HepG2 (cell line): ENCODE measurements around the gene TMED3. TPM values are rescaled to one million over a fixed set of nuclear protein-coding genes. Genes with fewer than 3 reads are reported as not detected.

Experiments
- ATAC-seq: fragments of 200-7000 bp; cut with Tn5 transposase; 3 replicates; pipeline ENCODE4 v1.9.1; 2020; ENCODE audit warnings: mild to moderate bottlenecking, moderate library complexity
- BruUV-seq: library from RNA; stranded (reverse); fragments of 400-500 nt; replicated peaks from 2 replicates; lab custom pipeline; 2021; lab: Mats Ljungman, UMichigan
- CTCF ChIA-PET: fragments of 300-600 bp; formaldehyde crosslinking; extraction: SDS; loops from one replicate; lab custom pipeline; 2021; ENCODE audit warnings: low total read pairs, inconsistent platforms, low intra/inter-chr PET ratio; lab: Yijun Ruan, JAX
- POLR2A ChIA-PET: fragments of 350-600 bp; sonication (Branson Sonifier 250); formaldehyde crosslinking; loops from one replicate; lab custom pipeline; 2020; ENCODE audit warnings: antibody characterized with exemption, inconsistent platforms; lab: Yijun Ruan, JAX
- DNase-seq: peaks from one replicate; pipeline ENCODE4 v3.0.0-alpha.2; 2015; ENCODE audit warnings: low spot score
- FAIRE-seq: peaks from 3 replicates; lab custom pipeline; 2011; peaks lifted over from hg19 to GRCh38; lab: Jason Lieb, UNC
- H2AFZ ChIP-seq: one replicate; pipeline ENCODE4 v1.6.1; 2011; ENCODE audit warnings: low read length, inconsistent platforms
- H3K27ac ChIP-seq: fragments of 300-600 bp; 3 replicates; pipeline ENCODE4 v1.8.0; 2011; ENCODE audit warnings: mixed run types, mild to moderate bottlenecking, mixed read lengths, low read length, inconsistent platforms; ENCODE audit not compliant: insufficient read depth; ENCODE audit errors: extremely low read length
- H3K27me3 ChIP-seq, 2 experiments: fragments of 200-600 bp in 1 of 2; 2 replicates in 1 of 2; 3 replicates in 1 of 2; pipeline versions ENCODE4 v1.6.0 to v1.8.0; 2011; ENCODE audit warnings: low read length in 2 of 2, mild to moderate bottlenecking in 2 of 2, moderate library complexity in 2 of 2, inconsistent platforms in 1 of 2; ENCODE audit not compliant: insufficient read depth in 2 of 2, control insufficient read depth in 1 of 2
- H3K36me3 ChIP-seq, 2 experiments: fragments of 200-600 bp in 1 of 2; replicated peaks in 1 of 2; 2 replicates in 1 of 2; 3 replicates in 1 of 2; pipeline versions ENCODE4 v1.5.1 to v1.8.0; 2011; ENCODE audit warnings: low read length in 2 of 2, inconsistent platforms in 1 of 2; ENCODE audit not compliant: insufficient read depth in 2 of 2, control insufficient read depth in 1 of 2
- H3K4me1 ChIP-seq: 2 replicates; pipeline ENCODE4 v1.5.1; 2012; ENCODE audit warnings: low read length, inconsistent platforms; ENCODE audit not compliant: insufficient read depth
- H3K4me2 ChIP-seq: 2 replicates; pipeline ENCODE4 v1.6.0; 2011; ENCODE audit warnings: low read depth, low read length, inconsistent platforms
- H3K4me3 ChIP-seq, 3 experiments: fragments of 200-600 bp in 1 of 3; sonication (generic), shearing (Covaris generic) in 1 of 3; replicated peaks in 1 of 3; 2 replicates each; pipeline ENCODE4 v1.5.1; 2011 to 2016; ENCODE audit warnings: low read length in 3 of 3, inconsistent platforms in 2 of 3, low read depth in 2 of 3, mild to moderate bottlenecking in 2 of 3, control low read depth in 1 of 3, mixed read lengths in 1 of 3; ENCODE audit not compliant: insufficient read depth in 1 of 3
- H3K79me2 ChIP-seq: one replicate; pipeline ENCODE4 v1.6.1; 2011; ENCODE audit warnings: low read length, inconsistent platforms; ENCODE audit not compliant: insufficient read depth
- H3K9ac ChIP-seq: 2 replicates; pipeline ENCODE4 v1.6.0; 2011; ENCODE audit warnings: mild to moderate bottlenecking, low read depth, low read length, inconsistent platforms; ENCODE audit not compliant: insufficient read depth
- H3K9me3 ChIP-seq: 2 replicates; pipeline ENCODE4 v1.5.1; 2012; ENCODE audit warnings: mild to moderate bottlenecking, low read length
- H4K20me1 ChIP-seq: 2 replicates; pipeline ENCODE4 v1.6.0; 2011; ENCODE audit warnings: inconsistent platforms, mild to moderate bottlenecking, low read length, moderate library complexity; ENCODE audit not compliant: insufficient read depth
- CBFB ChIP-seq: sonication (generic); formaldehyde crosslinking; IDR thresholded peaks from 2 replicates; pipeline ENCODE4 v1.4.0; 2020; ENCODE audit warnings: missing genetic modification reagents
- CC2D1A ChIP-seq: sonication (generic); formaldehyde crosslinking; IDR thresholded peaks from 2 replicates; pipeline ENCODE4 v1.8.1; 2023; ENCODE audit warnings: mild to moderate bottlenecking, missing genetic modification reagents
- CEBPB ChIP-seq: IDR thresholded peaks from 2 replicates; pipeline ENCODE4 v1.6.1; 2011; ENCODE audit warnings: low read depth, low read length, improper control_type of control experiment, borderline replicate concordance
- DPF2 ChIP-seq: sonication (generic); formaldehyde crosslinking; IDR thresholded peaks from 2 replicates; pipeline ENCODE4 v1.4.0; 2020; ENCODE audit warnings: mild to moderate bottlenecking, low read depth, missing genetic modification reagents, borderline replicate concordance
- FOXA1 ChIP-seq, 2 experiments: fragments of 450-650 bp in 1 of 2; sonication (generic) in 1 of 2; formaldehyde crosslinking in 1 of 2; IDR thresholded peaks; 2 replicates each; pipeline versions ENCODE4 v1.4.0 to v1.6.1; 2016 to 2020; ENCODE audit warnings: missing genetic modification reagents in 1 of 2
- FOXP1 ChIP-seq, 2 experiments: fragments of 450-650 bp in 1 of 2; IDR thresholded peaks; 2 replicates each; pipeline ENCODE4 v1.6.1; 2017 to 2018; ENCODE audit warnings: antibody characterized with exemption in 1 of 2
- HOXA3 ChIP-seq: sonication (generic); formaldehyde crosslinking; IDR thresholded peaks from 2 replicates; pipeline ENCODE4 v1.5.0; 2020; ENCODE audit warnings: missing genetic modification reagents
- MAZ ChIP-seq, 2 experiments: sonication (generic) in 1 of 2; formaldehyde crosslinking in 1 of 2; IDR thresholded peaks; 2 replicates each; pipeline versions ENCODE4 v1.5.0 to v1.6.1; 2012 to 2020; ENCODE audit warnings: low read depth in 2 of 2, mild to moderate bottlenecking in 2 of 2, borderline replicate concordance in 1 of 2, improper control_type of control experiment in 1 of 2, low read length in 1 of 2, missing genetic modification reagents in 1 of 2, moderate library complexity in 1 of 2
- MLLT10 ChIP-seq: sonication (generic); formaldehyde crosslinking; IDR thresholded peaks from 2 replicates; pipeline ENCODE4 v1.4.0; 2020; ENCODE audit warnings: missing genetic modification reagents
- NFIC ChIP-seq: IDR thresholded peaks from 2 replicates; pipeline ENCODE4 v1.6.1; 2012; ENCODE audit warnings: mild to moderate bottlenecking, low read length, inconsistent platforms
- RAD51 ChIP-seq: fragments of 450-650 bp; IDR thresholded peaks from 2 replicates; pipeline ENCODE4 v1.6.1; 2016; ENCODE audit warnings: borderline replicate concordance
- SIN3B ChIP-seq: fragments of 150-350 bp; IDR thresholded peaks from 2 replicates; pipeline ENCODE4 v1.6.1; 2014; ENCODE audit warnings: low read length
- TCF7L2 ChIP-seq: IDR thresholded peaks from 2 replicates; pipeline ENCODE4 v1.6.1; 2011; ENCODE audit warnings: mild to moderate bottlenecking, low read depth, low read length, moderate library complexity
- ZNF121 ChIP-seq: sonication (generic); formaldehyde crosslinking; IDR thresholded peaks from 2 replicates; pipeline ENCODE4 v1.5.0; 2020; ENCODE audit warnings: mild to moderate bottlenecking, missing genetic modification reagents
- ZNF773 ChIP-seq: sonication (generic); formaldehyde crosslinking; IDR thresholded peaks from 2 replicates; pipeline ENCODE4 v1.4.0; 2020; ENCODE audit warnings: missing genetic modification reagents, borderline replicate concordance
- ZSCAN9 ChIP-seq: IDR thresholded peaks from 2 replicates; pipeline ENCODE4 v1.6.1; 2016; ENCODE audit warnings: borderline replicate concordance
- WGBS: methylation state at CpG from one replicate; pipeline ENCODE4 v1.1.6; 2017; ENCODE audit warnings: low lambda C conversion rate; 5-methylcytosine and 5-hydroxymethylcytosine counted together
- in situ Hi-C: cut with HindIII; loops from 2 replicates; pipeline ENCODE4 v1.10.0; 2017; ENCODE audit warnings: low pct_unique_long_range_greater_than_20kb; ENCODE audit not compliant: extremely low pct_ligation_motif_present
- intact Hi-C: fragments of 100-400 bp; cut with micrococcal nuclease; formaldehyde crosslinking; loops from one replicate; pipeline ENCODE4 v1.10.0; 2022; ENCODE audit not compliant: unreplicated experiment
- polyA plus RNA-seq, 8 experiments: library from polyadenylated mRNA; depleted of rRNA in 3 of 8; stranded (reverse) in 7 of 8; unstranded in 1 of 8; fragments of >200 nt; fragmentation: Illumina TruSeq in 4 of 8; extraction: Trizol in 4 of 8; gene quantifications; 2 replicates each; pipeline versions ENCODE4 v1.2.1 to v1.2.3, GENCODE V29; 2011 to 2016; ENCODE audit warnings: low read depth in 4 of 8, missing spikeins in 1 of 8, mixed read lengths in 1 of 8; ENCODE audit not compliant: insufficient read depth in 1 of 8
- total RNA-seq, 5 experiments: library from RNA; depleted of rRNA; stranded (reverse); fragments of >200 nt; fragmentation: Illumina TruSeq; extraction: Trizol; gene quantifications; 2 replicates each; pipeline ENCODE4 v1.2.3, GENCODE V29; 2016; ENCODE audit warnings: low read depth in 1 of 5
- TF ChIP-seq, protein P1 (sequence below), 2 experiments: sonication (generic) in 1 of 2; formaldehyde crosslinking in 1 of 2; IDR thresholded peaks; 2 replicates each; pipeline versions ENCODE4 v1.4.0 to v1.6.1; 2016 to 2020; ENCODE audit warnings: borderline replicate concordance in 1 of 2, low read depth in 1 of 2, mild to moderate bottlenecking in 1 of 2, missing genetic modification reagents in 1 of 2

The TMED3 gene
- total and polyA plus RNA-seq, 2 of the 13 experiments (the other 11 are each of a cell fraction or from before 2014, with no cell fraction given), result 125 to 155 TPM

DNA sequence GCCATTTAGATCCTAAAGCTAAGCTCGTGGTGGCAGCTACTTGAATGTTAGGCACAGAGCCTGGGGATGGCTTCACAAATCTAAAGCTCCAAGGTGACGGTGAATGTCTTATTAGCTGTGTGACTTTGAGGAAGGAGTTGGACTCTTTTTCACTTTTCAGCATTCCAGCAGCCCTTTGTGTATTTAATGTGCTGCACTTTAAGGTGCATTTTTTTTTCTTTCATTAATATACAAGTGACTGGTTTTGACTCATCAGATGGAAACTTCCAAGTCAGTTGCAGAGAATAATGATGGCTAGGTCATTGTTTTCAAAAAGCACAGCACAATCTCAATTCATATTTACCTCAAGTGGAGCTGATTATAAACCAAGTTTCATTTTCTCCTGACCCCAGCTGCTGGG is 55.8 kb downstream of the TMED3 start:
- H3K9ac ChIP-seq, result no peak overlapping the region
- in situ Hi-C loops (no loop called here), intact Hi-C loops (no loop called here)
- H3K4me3 ChIP-seq, result no peak overlapping the region
- CTCF ChIA-PET, result no interaction called here
- BruUV-seq, result no TSS peak
- H3K4me2 ChIP-seq, result no peak overlapping the region
- ATAC-seq, result no peak
- POLR2A ChIA-PET, result no interaction called here
- no peaks in the 10 kb centered on the region for H3K9me3 ChIP-seq
- H3K27me3 ChIP-seq, result no peaks in the 10 kb centered on the region; a peak in 1 of 5 replicates
- 42% methylated on average over 2 of the region's 2 CpGs for WGBS
- H4K20me1 ChIP-seq, result no peaks in the 10 kb centered on the region
- no peak for TF ChIP-seq MAZ (IDR thresholded peaks at IDR 0.05; ENCODE audit: borderline replicate concordance, low read depth, low read length)
- TF ChIP-seq MAZ (CRISPR knock-in tag; IDR thresholded peaks at IDR 0.05; ENCODE audit: low read depth), result no peak
- no peak for TF ChIP-seq NFIC
- no peak for TF ChIP-seq CC2D1A (CRISPR knock-in tag)
- TF ChIP-seq CBFB (CRISPR knock-in tag), result no peak
- TF ChIP-seq CEBPB, result no peak
- no peak for TF ChIP-seq ZNF773 (CRISPR knock-in tag)
- no peak for TF ChIP-seq HOXA3 (CRISPR knock-in tag)
- no peak for TF ChIP-seq FOXP1 (IDR thresholded peaks at IDR 0.05)
- no peak for TF ChIP-seq FOXP1 (CRISPR knock-in tag; IDR thresholded peaks at IDR 0.05)
- no peak for TF ChIP-seq SIN3B
- no peak overlapping the region for H3K27ac ChIP-seq
- no peak for DNase-seq
- H3K4me1 ChIP-seq, result no peaks in the 10 kb centered on the region
- H3K79me2 ChIP-seq, result no peaks in the 10 kb centered on the region
- no peaks in the 10 kb centered on the region for H3K36me3 ChIP-seq
- FAIRE-seq, result no peak
- no peak overlapping the region for H2AFZ ChIP-seq

DNA sequence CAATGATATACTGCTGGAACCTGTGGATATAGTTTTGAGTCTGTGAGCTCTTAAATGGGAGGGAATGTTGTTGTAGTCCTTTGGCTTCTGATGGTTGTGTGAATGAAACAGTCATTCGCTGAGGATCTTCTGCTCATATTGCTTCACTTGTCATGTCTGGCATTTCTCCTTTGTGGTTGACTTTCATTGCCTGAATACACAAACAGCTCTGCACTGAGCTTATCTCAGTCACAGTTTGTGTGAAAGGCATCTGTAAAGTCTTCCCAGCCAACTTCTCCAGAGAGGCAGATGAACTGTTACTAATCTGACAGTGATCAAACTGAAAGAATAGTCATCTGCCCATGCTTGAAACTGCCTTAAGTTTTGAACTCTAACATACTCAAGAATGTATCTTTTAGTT is 59.8 kb downstream of the TMED3 start:
- no peaks in the 10 kb centered on the region for H3K27me3 ChIP-seq
- CTCF ChIA-PET, result no interaction called here
- in situ Hi-C loops, result no loop called here
- H2AFZ ChIP-seq, result no peak overlapping the region
- POLR2A ChIA-PET, result no interaction called here
- no peaks in the 10 kb centered on the region for H4K20me1 ChIP-seq
- WGBS, result 0% methylated on average over 1 of the region's 1 CpG
- H3K79me2 ChIP-seq, result no peaks in the 10 kb centered on the region
- no peaks in the 10 kb centered on the region for H3K36me3 ChIP-seq
- no peak overlapping the region for H3K27ac ChIP-seq
- DNase-seq (no peak), FAIRE-seq (no peak), ATAC-seq (no peak)
- no peak overlapping the region for H3K9ac ChIP-seq
- no peak overlapping the region for H3K4me3 ChIP-seq
- no peaks in the 10 kb centered on the region for H3K9me3 ChIP-seq
- no peak overlapping the region for H3K4me2 ChIP-seq
- intact Hi-C loops, result no loop called here
- no peaks in the 10 kb centered on the region for H3K4me1 ChIP-seq
- BruUV-seq, result no TSS peak
- no peak for TF ChIP-seq ZNF121 (CRISPR knock-in tag)
- TF ChIP-seq, protein P1, sequence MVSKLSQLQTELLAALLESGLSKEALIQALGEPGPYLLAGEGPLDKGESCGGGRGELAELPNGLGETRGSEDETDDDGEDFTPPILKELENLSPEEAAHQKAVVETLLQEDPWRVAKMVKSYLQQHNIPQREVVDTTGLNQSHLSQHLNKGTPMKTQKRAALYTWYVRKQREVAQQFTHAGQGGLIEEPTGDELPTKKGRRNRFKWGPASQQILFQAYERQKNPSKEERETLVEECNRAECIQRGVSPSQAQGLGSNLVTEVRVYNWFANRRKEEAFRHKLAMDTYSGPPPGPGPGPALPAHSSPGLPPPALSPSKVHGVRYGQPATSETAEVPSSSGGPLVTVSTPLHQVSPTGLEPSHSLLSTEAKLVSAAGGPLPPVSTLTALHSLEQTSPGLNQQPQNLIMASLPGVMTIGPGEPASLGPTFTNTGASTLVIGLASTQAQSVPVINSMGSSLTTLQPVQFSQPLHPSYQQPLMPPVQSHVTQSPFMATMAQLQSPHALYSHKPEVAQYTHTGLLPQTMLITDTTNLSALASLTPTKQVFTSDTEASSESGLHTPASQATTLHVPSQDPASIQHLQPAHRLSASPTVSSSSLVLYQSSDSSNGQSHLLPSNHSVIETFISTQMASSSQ (IDR thresholded peaks at IDR 0.05; ENCODE audit: low read depth), result no peak
- TF ChIP-seq, protein P1 (CRISPR knock-in tag; IDR thresholded peaks at IDR 0.05; ENCODE audit: borderline replicate concordance), result no peak
- no peak for TF ChIP-seq DPF2
- no peak for TF ChIP-seq MLLT10 (CRISPR knock-in tag)
- no peak for TF ChIP-seq FOXA1 (IDR thresholded peaks at IDR 0.05)
- TF ChIP-seq FOXA1 (CRISPR knock-in tag; IDR thresholded peaks at IDR 0.05), result no peak
- no peak for TF ChIP-seq ZSCAN9
- TF ChIP-seq RAD51, result no peak
- TF ChIP-seq TCF7L2, result no peak
